ENCODE data around the gene CLSTN2. TPM values are rescaled to one million over a fixed set of nuclear protein-coding genes. Genes with fewer than 3 reads are reported as not detected.

CLSTN2 gene
- total RNA-seq, 1 donor from 2014 or later = 80.9 TPM

DNA sequence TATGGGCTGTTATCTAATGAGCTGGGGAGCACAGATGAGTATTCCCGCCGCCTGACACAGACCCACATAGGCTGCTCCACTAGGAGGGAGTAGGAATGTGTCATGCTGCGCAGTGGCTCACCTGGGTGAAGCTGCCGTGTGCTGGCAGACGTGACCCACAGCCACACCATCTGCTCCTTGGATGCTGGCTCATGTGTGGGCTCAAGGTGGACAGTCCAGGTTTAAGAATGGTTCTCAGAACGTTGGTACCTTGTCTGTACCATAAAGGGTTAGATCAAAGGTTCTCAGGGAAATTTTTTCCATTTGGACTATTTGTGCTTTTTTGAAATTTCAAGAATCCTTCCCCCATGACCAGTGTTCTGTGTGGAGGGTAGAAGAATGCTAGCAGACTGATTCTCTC lies 403.9 kb downstream of the CLSTN2 start:
- Histone ChIP-seq H3K27me3 (ENCODE audit: insufficient read depth, low read length) (no peaks in the 10 kb centered on the region), H3K27ac (ENCODE audit: low read depth, low read length) (no peak overlapping the region), H3K79me2 (ENCODE audit: insufficient read depth, low read length) (no peaks in the 10 kb centered on the region), H3K4me1 (ENCODE audit: insufficient read depth, low read length) (no peaks in the 10 kb centered on the region), H2AFZ (ENCODE audit: low read depth, low read length) (no peak overlapping the region), H3K4me3 (ENCODE audit: insufficient read depth, low read depth, low read length) (no peak overlapping the region), H3K9ac (ENCODE audit: low read length) (no peak overlapping the region), H3K4me2 (ENCODE audit: low read length) (no peak overlapping the region), H4K20me1 (ENCODE audit: insufficient read depth, low read length) (no peaks in the 10 kb centered on the region), H3K9me3 (ENCODE audit: insufficient read depth, low read depth, low read length) (no peaks in the 10 kb centered on the region), H3K36me3 (ENCODE audit: insufficient read depth, low read length) (no peaks in the 10 kb centered on the region)
- Mint-ChIP-seq H3K4me1 (ENCODE audit: low read depth, unreplicated experiment) (no peaks in the 10 kb centered on the region), H3K27me3 (ENCODE audit: low read depth, unreplicated experiment) (peaks cover 1% of the 10 kb centered on the region), H3K4me3 (ENCODE audit: unreplicated experiment) (no peak overlapping the region), H3K36me3 (ENCODE audit: low read depth, unreplicated experiment) (peaks cover 2% of the 10 kb centered on the region), H3K9me3 (ENCODE audit: unreplicated experiment) (peaks cover 2% of the 10 kb centered on the region), H3K27ac (ENCODE audit: unreplicated experiment) (no peak overlapping the region)
- FAIRE-seq (no peak), DNase-seq (ENCODE audit: low read depth) (no peak)
- TF ChIP-seq, protein P1, sequence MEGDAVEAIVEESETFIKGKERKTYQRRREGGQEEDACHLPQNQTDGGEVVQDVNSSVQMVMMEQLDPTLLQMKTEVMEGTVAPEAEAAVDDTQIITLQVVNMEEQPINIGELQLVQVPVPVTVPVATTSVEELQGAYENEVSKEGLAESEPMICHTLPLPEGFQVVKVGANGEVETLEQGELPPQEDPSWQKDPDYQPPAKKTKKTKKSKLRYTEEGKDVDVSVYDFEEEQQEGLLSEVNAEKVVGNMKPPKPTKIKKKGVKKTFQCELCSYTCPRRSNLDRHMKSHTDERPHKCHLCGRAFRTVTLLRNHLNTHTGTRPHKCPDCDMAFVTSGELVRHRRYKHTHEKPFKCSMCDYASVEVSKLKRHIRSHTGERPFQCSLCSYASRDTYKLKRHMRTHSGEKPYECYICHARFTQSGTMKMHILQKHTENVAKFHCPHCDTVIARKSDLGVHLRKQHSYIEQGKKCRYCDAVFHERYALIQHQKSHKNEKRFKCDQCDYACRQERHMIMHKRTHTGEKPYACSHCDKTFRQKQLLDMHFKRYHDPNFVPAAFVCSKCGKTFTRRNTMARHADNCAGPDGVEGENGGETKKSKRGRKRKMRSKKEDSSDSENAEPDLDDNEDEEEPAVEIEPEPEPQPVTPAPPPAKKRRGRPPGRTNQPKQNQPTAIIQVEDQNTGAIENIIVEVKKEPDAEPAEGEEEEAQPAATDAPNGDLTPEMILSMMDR (IDR thresholded peaks at IDR 0.05; ENCODE audit: insufficient read depth, low read depth, low read length) = no peak
- no peak for TF ChIP-seq EZH2 (IDR thresholded peaks at IDR 0.05; ENCODE audit: insufficient read depth, low read length)

GRCh38 chr3:140341203-140341602 lies 406.2 kb downstream of the CLSTN2 start:
- H3K9ac ChIP-seq (ENCODE audit: low read length) = no peak overlapping the region
- H3K36me3 Mint-ChIP-seq (ENCODE audit: low read depth, unreplicated experiment) = no peaks in the 10 kb centered on the region
- H3K4me3 Mint-ChIP-seq (ENCODE audit: unreplicated experiment) = no peak overlapping the region
- H3K27me3 ChIP-seq (ENCODE audit: insufficient read depth, low read length) = no peaks in the 10 kb centered on the region
- no peak for FAIRE-seq
- H3K79me2 ChIP-seq (ENCODE audit: insufficient read depth, low read length) = no peaks in the 10 kb centered on the region
- peaks cover 2% of the 10 kb centered on the region for H3K9me3 Mint-ChIP-seq (ENCODE audit: unreplicated experiment)
- no peak overlapping the region for H3K27ac Mint-ChIP-seq (ENCODE audit: unreplicated experiment)
- no peak overlapping the region for H2AFZ ChIP-seq (ENCODE audit: low read depth, low read length)
- H3K9me3 ChIP-seq (ENCODE audit: insufficient read depth, low read depth, low read length) = no peaks in the 10 kb centered on the region
- H3K27ac ChIP-seq (ENCODE audit: low read depth, low read length) = no peak overlapping the region
- no peak overlapping the region for H3K4me2 ChIP-seq (ENCODE audit: low read length)
- H3K36me3 ChIP-seq (ENCODE audit: insufficient read depth, low read length) = no peaks in the 10 kb centered on the region
- DNase-seq (ENCODE audit: low read depth) = no peak
- no peaks in the 10 kb centered on the region for H4K20me1 ChIP-seq (ENCODE audit: insufficient read depth, low read length)
- H3K4me1 ChIP-seq (ENCODE audit: insufficient read depth, low read length) = no peaks in the 10 kb centered on the region
- peaks cover 1% of the 10 kb centered on the region for H3K27me3 Mint-ChIP-seq (ENCODE audit: low read depth, unreplicated experiment)
- no peak overlapping the region for H3K4me3 ChIP-seq (ENCODE audit: insufficient read depth, low read depth, low read length)
- TF ChIP-seq, protein P1 (IDR thresholded peaks at IDR 0.05; ENCODE audit: insufficient read depth, low read depth, low read length) = no peak
- TF ChIP-seq EZH2 (IDR thresholded peaks at IDR 0.05; ENCODE audit: insufficient read depth, low read length) = no peak
- H3K4me1 Mint-ChIP-seq (ENCODE audit: low read depth, unreplicated experiment) = no peaks in the 10 kb centered on the region

- TF ChIP-seq, protein P1 (IDR thresholded peaks at IDR 0.05; ENCODE audit: insufficient read depth, low read depth, low read length) = no peak
- no peak for TF ChIP-seq EZH2 (IDR thresholded peaks at IDR 0.05; ENCODE audit: insufficient read depth, low read length)
- no peaks in the 10 kb centered on the region for H4K20me1 ChIP-seq (ENCODE audit: insufficient read depth, low read length)
- no peaks in the 10 kb centered on the region for H3K4me1 ChIP-seq (ENCODE audit: insufficient read depth, low read length)
- Mint-ChIP-seq H3K4me3 (ENCODE audit: unreplicated experiment) (no peak overlapping the region), H3K9me3 (ENCODE audit: unreplicated experiment) (peaks cover 2% of the 10 kb centered on the region), H3K36me3 (ENCODE audit: low read depth, unreplicated experiment) (no peaks in the 10 kb centered on the region), H3K27ac (ENCODE audit: unreplicated experiment) (no peak overlapping the region), H3K27me3 (ENCODE audit: low read depth, unreplicated experiment) (peaks cover 1% of the 10 kb centered on the region), H3K4me1 (ENCODE audit: low read depth, unreplicated experiment) (peaks cover 4% of the 10 kb centered on the region)
- no peaks in the 10 kb centered on the region for H3K36me3 ChIP-seq (ENCODE audit: insufficient read depth, low read length)
- H3K27me3 ChIP-seq (ENCODE audit: insufficient read depth, low read length) = no peaks in the 10 kb centered on the region
- H3K27ac ChIP-seq (ENCODE audit: low read depth, low read length) = no peak overlapping the region
- no peak overlapping the region for H3K4me3 ChIP-seq (ENCODE audit: insufficient read depth, low read depth, low read length)
- H3K4me2 ChIP-seq (ENCODE audit: low read length) = no peak overlapping the region
- no peak overlapping the region for H2AFZ ChIP-seq (ENCODE audit: low read depth, low read length)
- FAIRE-seq (no peak), DNase-seq (ENCODE audit: low read depth) (no peak)
- H3K79me2 ChIP-seq (ENCODE audit: insufficient read depth, low read length) = no peaks in the 10 kb centered on the region
- H3K9ac ChIP-seq (ENCODE audit: low read length) = no peak overlapping the region
- H3K9me3 ChIP-seq (ENCODE audit: insufficient read depth, low read depth, low read length) = no peaks in the 10 kb centered on the region
Observed at GRCh38 chr3:140341817-140342403, 406.9 kb downstream of the CLSTN2 start.
